Panc1 (cell line): Measurements from ENCODE around the gene TEX11. TPM values are rescaled to one million over a fixed set of nuclear protein-coding genes. Genes with fewer than 3 reads are reported as not detected.

Experiments used
- ATAC-seq: fragments of 200-7000 bp; cut with Tn5 transposase; 2 replicates; pipeline ENCODE4 v1.9.1; 2020; ENCODE audit warnings: mild to moderate bottlenecking, moderate library complexity
- BruUV-seq: library from RNA; stranded (reverse); fragments of 400-500 nt; replicated peaks from 2 replicates; lab custom pipeline; 2021; lab: Mats Ljungman, UMichigan
- CTCF ChIA-PET: fragments of 300-600 bp; sonication (Branson Sonifier 250); formaldehyde crosslinking; loops from one replicate; lab custom pipeline; 2022; ENCODE audit warnings: antibody characterized with exemption; lab: Charles Lee
- POLR2A ChIA-PET: fragments of 300-600 bp; sonication (Branson Sonifier 250); formaldehyde crosslinking; loops from one replicate; lab custom pipeline; 2022; ENCODE audit warnings: antibody characterized with exemption; lab: Charles Lee
- DNase-seq: peaks from one replicate; pipeline ENCODE4 v3.0.0-alpha.2; 2010; ENCODE audit warnings: low read depth, low spot score
- H3K27ac ChIP-seq: 2 replicates; pipeline ENCODE4 v1.5.1; 2011; ENCODE audit warnings: mild to moderate bottlenecking, low read length, inconsistent platforms
- H3K27me3 ChIP-seq: fragments of 200-500 bp; sonication (Bioruptor generic); 2 replicates; pipeline ENCODE4 v1.6.0; 2014; ENCODE audit warnings: low read length, inconsistent platforms; ENCODE audit not compliant: control insufficient read depth, insufficient read depth
- H3K36me3 ChIP-seq: fragments of 200-500 bp; sonication (Bioruptor generic); 2 replicates; pipeline ENCODE4 v1.5.1; 2014; ENCODE audit warnings: inconsistent platforms, mild to moderate bottlenecking, low read length, moderate library complexity; ENCODE audit not compliant: control insufficient read depth, insufficient read depth
- H3K4me1 ChIP-seq: 2 replicates; pipeline ENCODE4 v1.5.1; 2011; ENCODE audit warnings: inconsistent platforms, mild to moderate bottlenecking, low read length, moderate library complexity; ENCODE audit not compliant: control insufficient read depth, insufficient read depth
- H3K4me3 ChIP-seq, 2 experiments: 2 replicates each; pipeline ENCODE4 v1.5.1; 2011 to 2012; ENCODE audit warnings: low read depth in 2 of 2, low read length in 2 of 2, mild to moderate bottlenecking in 2 of 2, inconsistent platforms in 1 of 2, moderate library complexity in 1 of 2
- H3K9me3 ChIP-seq: fragments of 200-500 bp; sonication (Bioruptor generic); 2 replicates; pipeline ENCODE4 v1.5.1; 2014; ENCODE audit warnings: low read depth, mild to moderate bottlenecking, inconsistent platforms, low read length, moderate library complexity; ENCODE audit not compliant: control insufficient read depth, insufficient read depth
- POLR2AphosphoS5 ChIP-seq: IDR thresholded peaks from 2 replicates; pipeline ENCODE4 v1.6.1; 2012; ENCODE audit warnings: mild to moderate bottlenecking, low read depth, low read length, moderate library complexity
- SIN3A ChIP-seq: IDR thresholded peaks from 2 replicates; pipeline ENCODE4 v1.6.1; 2012; ENCODE audit warnings: low read depth, mild to moderate bottlenecking, low read length, moderate library complexity, borderline replicate concordance; ENCODE audit not compliant: insufficient read depth
- TCF7L2 ChIP-seq: IDR thresholded peaks from 2 replicates; pipeline ENCODE4 v1.6.1; 2011; ENCODE audit warnings: mild to moderate bottlenecking, low read depth, low read length, inconsistent platforms
- in situ Hi-C: cut with HindIII; loops from 2 replicates; pipeline ENCODE4 v1.10.0; 2016; ENCODE audit warnings: low sequenced_read_pairs, low pct_unique_long_range_greater_than_20kb
- intact Hi-C: fragments of 100-400 bp; cut with micrococcal nuclease; formaldehyde crosslinking; loops from one replicate; pipeline ENCODE4 v1.10.0; 2022; ENCODE audit not compliant: unreplicated experiment
- total RNA-seq: library from RNA; stranded (reverse); gene quantifications from one replicate; pipeline ENCODE4 v1.2.1, GENCODE V29; 2021; ENCODE audit not compliant: unreplicated experiment
- TF ChIP-seq, protein P1 (sequence below), 2 experiments: IDR thresholded peaks; 2 replicates each; pipeline ENCODE4 v1.6.1; 2011 to 2012; ENCODE audit warnings: low read depth in 2 of 2, control low read depth in 1 of 2, low read length in 1 of 2, mild to moderate bottlenecking in 1 of 2, moderate library complexity in 1 of 2; ENCODE audit not compliant: insufficient read depth in 1 of 2
- TF ChIP-seq, protein P2 (sequence below): fragments of 450-650 bp; IDR thresholded peaks from 2 replicates; pipeline ENCODE4 v1.5.1; 2017; ENCODE audit warnings: mild to moderate bottlenecking

TEX11 gene
- total RNA-seq, 1 experiment from 2014 or later = not detected

DNA sequence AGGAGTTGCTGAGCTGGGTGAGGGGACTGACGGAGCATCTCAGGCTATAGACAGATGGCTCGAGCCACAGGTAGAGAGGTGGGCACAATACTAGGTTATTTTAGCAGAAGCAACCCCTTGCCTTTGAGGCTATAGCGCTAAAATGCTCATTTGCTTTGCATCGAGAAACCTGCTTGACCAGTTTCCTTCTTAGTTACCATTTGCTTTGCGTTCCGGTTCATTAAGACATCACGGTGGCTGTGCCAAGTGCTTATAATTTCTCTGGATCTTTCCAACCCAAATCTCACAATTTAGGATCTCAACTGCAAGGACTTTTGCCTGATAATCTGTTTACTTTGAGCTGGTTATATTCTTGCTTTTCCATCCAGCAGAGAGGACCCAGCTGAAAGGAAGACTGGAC, 423.0 kb downstream of the TEX11 start:
- H3K9me3 ChIP-seq = no peaks in the 10 kb centered on the region
- ChIA-PET POLR2A (no interaction called here), CTCF (no interaction called here)
- BruUV-seq = no TSS peak
- no peaks in the 10 kb centered on the region for H3K27me3 ChIP-seq
- TF ChIP-seq SIN3A (no peak), POLR2AphosphoS5 (no peak), TCF7L2 (no peak)
- TF ChIP-seq, protein P1, sequence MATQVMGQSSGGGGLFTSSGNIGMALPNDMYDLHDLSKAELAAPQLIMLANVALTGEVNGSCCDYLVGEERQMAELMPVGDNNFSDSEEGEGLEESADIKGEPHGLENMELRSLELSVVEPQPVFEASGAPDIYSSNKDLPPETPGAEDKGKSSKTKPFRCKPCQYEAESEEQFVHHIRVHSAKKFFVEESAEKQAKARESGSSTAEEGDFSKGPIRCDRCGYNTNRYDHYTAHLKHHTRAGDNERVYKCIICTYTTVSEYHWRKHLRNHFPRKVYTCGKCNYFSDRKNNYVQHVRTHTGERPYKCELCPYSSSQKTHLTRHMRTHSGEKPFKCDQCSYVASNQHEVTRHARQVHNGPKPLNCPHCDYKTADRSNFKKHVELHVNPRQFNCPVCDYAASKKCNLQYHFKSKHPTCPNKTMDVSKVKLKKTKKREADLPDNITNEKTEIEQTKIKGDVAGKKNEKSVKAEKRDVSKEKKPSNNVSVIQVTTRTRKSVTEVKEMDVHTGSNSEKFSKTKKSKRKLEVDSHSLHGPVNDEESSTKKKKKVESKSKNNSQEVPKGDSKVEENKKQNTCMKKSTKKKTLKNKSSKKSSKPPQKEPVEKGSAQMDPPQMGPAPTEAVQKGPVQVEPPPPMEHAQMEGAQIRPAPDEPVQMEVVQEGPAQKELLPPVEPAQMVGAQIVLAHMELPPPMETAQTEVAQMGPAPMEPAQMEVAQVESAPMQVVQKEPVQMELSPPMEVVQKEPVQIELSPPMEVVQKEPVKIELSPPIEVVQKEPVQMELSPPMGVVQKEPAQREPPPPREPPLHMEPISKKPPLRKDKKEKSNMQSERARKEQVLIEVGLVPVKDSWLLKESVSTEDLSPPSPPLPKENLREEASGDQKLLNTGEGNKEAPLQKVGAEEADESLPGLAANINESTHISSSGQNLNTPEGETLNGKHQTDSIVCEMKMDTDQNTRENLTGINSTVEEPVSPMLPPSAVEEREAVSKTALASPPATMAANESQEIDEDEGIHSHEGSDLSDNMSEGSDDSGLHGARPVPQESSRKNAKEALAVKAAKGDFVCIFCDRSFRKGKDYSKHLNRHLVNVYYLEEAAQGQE (IDR thresholded peaks at IDR 0.05; ENCODE audit: insufficient read depth in 1 of 2, low read depth in 2 of 2, low read length in 1 of 2) = no peak
- TF ChIP-seq, protein P2, sequence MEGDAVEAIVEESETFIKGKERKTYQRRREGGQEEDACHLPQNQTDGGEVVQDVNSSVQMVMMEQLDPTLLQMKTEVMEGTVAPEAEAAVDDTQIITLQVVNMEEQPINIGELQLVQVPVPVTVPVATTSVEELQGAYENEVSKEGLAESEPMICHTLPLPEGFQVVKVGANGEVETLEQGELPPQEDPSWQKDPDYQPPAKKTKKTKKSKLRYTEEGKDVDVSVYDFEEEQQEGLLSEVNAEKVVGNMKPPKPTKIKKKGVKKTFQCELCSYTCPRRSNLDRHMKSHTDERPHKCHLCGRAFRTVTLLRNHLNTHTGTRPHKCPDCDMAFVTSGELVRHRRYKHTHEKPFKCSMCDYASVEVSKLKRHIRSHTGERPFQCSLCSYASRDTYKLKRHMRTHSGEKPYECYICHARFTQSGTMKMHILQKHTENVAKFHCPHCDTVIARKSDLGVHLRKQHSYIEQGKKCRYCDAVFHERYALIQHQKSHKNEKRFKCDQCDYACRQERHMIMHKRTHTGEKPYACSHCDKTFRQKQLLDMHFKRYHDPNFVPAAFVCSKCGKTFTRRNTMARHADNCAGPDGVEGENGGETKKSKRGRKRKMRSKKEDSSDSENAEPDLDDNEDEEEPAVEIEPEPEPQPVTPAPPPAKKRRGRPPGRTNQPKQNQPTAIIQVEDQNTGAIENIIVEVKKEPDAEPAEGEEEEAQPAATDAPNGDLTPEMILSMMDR = no peak
- no peak overlapping the region for H3K27ac ChIP-seq
- in situ Hi-C loops (no loop called here), intact Hi-C loops (no loop called here)
- H3K4me3 ChIP-seq = no peak overlapping the region
- no peaks in the 10 kb centered on the region for H3K36me3 ChIP-seq
- no peaks in the 10 kb centered on the region for H3K4me1 ChIP-seq
- ATAC-seq (no peak), DNase-seq (no peak)

DNA sequence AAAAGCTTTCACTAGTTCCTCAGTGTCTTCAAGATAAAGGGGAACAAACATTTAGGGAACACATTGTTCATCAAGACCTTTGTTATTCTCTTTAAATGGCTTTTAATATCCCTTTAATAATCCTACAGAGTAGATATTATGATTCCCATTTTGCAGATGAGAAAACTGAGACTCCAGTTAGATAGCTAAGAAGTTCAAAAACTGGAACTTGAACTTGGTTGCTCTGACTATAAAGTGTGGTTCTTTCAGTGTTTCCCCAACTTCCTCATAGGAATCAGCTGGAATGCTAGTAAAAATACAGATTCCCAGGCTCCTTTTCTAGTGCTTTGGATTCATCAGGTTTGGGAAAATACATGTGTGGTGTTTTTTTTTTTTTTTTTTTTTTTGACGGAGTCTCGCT, 426.2 kb downstream of the TEX11 start:
- ChIA-PET CTCF (no interaction called here), POLR2A (no interaction called here)
- Histone ChIP-seq H3K4me3 (no peak overlapping the region), H3K27me3 (no peaks in the 10 kb centered on the region), H3K36me3 (no peaks in the 10 kb centered on the region), H3K9me3 (no peaks in the 10 kb centered on the region), H3K4me1 (peaks cover 3% of the 10 kb centered on the region; the same call in 1 of the 2 replicates), H3K27ac (no peak overlapping the region)
- DNase-seq (no peak), ATAC-seq (no peak)
- TF ChIP-seq POLR2AphosphoS5 (no peak), SIN3A (no peak), TCF7L2 (no peak)
- TF ChIP-seq, protein P2 = no peak
- TF ChIP-seq, protein P1 (IDR thresholded peaks at IDR 0.05; ENCODE audit: insufficient read depth in 1 of 2, low read depth in 2 of 2, low read length in 1 of 2) = no peak
- in situ Hi-C loops = no loop called here
- intact Hi-C loops = no loop called here
- no TSS peak for BruUV-seq
